Measurements from ENCODE around the gene CORIN. TPM values are rescaled to one million over a fixed set of nuclear protein-coding genes. Genes with fewer than 3 reads are reported as not detected.

CORIN gene
- total and polyA plus RNA-seq, 8 donors = 0.31 to 1.7 (median 0.39) TPM; not detected in 2

DNA sequence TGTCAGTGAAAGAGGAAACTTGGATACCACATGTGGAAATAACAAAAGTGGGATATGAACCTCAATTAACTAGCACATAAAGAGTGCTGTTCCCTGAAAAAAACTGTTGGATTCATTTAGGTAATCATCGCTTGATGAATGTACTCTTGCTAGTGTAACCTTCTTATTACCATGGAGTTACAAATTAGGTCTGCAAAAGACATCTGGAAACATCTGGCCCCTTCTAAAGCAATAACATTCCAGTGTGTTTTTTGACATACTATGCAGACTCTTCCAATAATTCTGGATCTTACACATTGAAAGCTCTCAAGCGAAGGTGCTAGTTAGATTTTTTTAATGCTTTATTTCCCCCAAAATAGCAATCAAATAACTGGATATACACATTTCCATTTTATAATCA lies 218.2 kb downstream of the CORIN start:
- peak in 1 of 2 donors; percentile 7 for DNase-seq
- H3K27me3 ChIP-seq = no peaks in the 10 kb centered on the region
- no peaks in the 10 kb centered on the region for H3K4me1 ChIP-seq
- intact Hi-C loops (cut with DNase I; ENCODE audit: low total_unique reads) = no loop called here
- no peaks in the 10 kb centered on the region for H3K9me3 ChIP-seq
- no peak overlapping the region for H3K27ac ChIP-seq
- no peak overlapping the region for H3K4me3 ChIP-seq
- 74 to 87% (median 81%) methylated on average over 2 of the region's 2 CpGs for WGBS, 5 donors
- TF ChIP-seq POLR2A (IDR thresholded peaks at IDR 0.05) (no peak), POLR2AphosphoS5 (IDR thresholded peaks at IDR 0.05) (no peak), EP300 (IDR thresholded peaks at IDR 0.05) (no peak), CTCF (IDR thresholded peaks at IDR 0.05) (no peak)
- H3K36me3 ChIP-seq = no peaks in the 10 kb centered on the region

- no peaks in the 10 kb centered on the region for H3K27me3 ChIP-seq
- no peak overlapping the region for H3K27ac ChIP-seq
- no peaks in the 10 kb centered on the region for H3K36me3 ChIP-seq
- no peaks in the 10 kb centered on the region for H3K4me1 ChIP-seq
- intact Hi-C loops (cut with DNase I; ENCODE audit: low total_unique reads) = no loop called here
- TF ChIP-seq POLR2A (IDR thresholded peaks at IDR 0.05) = no peak
- no peak for TF ChIP-seq EP300 (IDR thresholded peaks at IDR 0.05)
- no peak for TF ChIP-seq CTCF (IDR thresholded peaks at IDR 0.05)
- TF ChIP-seq POLR2AphosphoS5 (IDR thresholded peaks at IDR 0.05) = no peak
- DNase-seq = no peak
- no peaks in the 10 kb centered on the region for H3K9me3 ChIP-seq
- no peak overlapping the region for H3K4me3 ChIP-seq
Observed at GRCh38 chr4:47617607-47618006, 220.3 kb downstream of the CORIN start.

DNA sequence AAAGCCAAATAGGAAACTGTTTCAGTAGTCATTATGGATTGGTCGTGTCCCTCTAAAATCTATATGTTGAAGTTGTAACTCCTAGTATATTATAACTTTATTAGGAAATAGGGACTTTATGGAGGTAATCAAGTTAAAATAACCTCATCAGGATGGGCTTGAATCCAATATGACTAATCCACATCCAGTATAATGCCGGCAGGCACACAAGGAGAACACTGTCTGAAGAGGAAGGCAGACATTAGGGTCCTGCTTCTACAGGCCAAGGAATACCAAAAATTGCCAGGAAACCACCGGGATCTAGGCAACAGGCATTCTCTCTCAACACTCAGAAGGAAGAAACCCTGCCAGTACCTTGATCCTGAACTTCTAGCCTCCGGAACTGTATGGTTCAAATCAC lies 222.5 kb downstream of the CORIN start:
- WGBS, 5 donors = 77 to 81% (median 78%) methylated on average over 4 of the region's 4 CpGs
- DNase-seq = no peak
- H3K27ac ChIP-seq = no peak overlapping the region
- no peak overlapping the region for H3K4me3 ChIP-seq
- intact Hi-C loops (cut with DNase I; ENCODE audit: low total_unique reads) = no loop called here
- no peaks in the 10 kb centered on the region for H3K27me3 ChIP-seq
- TF ChIP-seq EP300 (IDR thresholded peaks at IDR 0.05) = no peak
- TF ChIP-seq POLR2A (IDR thresholded peaks at IDR 0.05) = no peak
- TF ChIP-seq POLR2AphosphoS5 (IDR thresholded peaks at IDR 0.05) = no peak
- TF ChIP-seq CTCF (IDR thresholded peaks at IDR 0.05) = no peak
- H3K36me3 ChIP-seq = no peaks in the 10 kb centered on the region
- no peaks in the 10 kb centered on the region for H3K4me1 ChIP-seq
- H3K9me3 ChIP-seq = no peaks in the 10 kb centered on the region

DNA sequence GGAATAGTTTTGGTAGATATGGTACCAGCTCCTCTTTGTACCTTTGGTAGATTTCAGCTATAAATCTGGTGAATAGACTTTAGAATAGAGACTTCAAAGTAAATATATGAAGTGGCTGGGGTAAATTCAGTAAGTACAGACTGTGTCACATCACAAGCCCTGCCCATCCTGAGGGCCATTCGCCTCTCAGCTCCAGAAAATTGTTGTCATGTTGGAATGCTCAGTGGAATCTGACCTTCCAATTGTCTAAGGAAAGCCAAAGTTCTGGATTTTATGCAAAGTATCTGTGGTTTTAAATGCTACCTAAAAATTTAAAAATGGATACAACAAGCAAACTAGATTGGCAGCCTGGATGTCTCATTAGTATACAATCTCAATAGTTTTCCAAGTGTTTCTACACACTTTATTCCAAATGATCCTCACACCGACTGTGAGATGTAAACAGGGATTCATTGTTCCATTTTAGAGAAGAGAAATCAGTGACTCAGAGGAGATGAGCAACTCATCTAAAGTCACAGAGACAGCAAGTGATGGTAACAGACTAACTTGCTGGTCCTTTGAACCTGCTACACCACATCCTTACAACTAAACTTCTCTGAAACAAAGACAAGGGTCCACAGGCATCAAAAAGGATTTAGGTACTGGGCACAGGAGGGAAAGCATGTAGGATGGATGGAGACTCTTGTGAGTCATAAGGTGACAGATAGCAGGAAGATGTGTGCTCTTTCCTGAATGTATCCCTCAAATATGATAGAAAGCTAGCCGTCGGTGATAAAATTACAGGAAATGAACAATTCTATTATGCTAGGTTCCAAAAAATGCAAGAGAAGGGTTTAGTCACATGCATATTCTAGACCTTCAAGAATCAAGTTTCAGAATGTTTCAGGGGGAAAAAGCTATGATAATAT lies 225.5 kb downstream of the CORIN start:
- Histone ChIP-seq H3K4me1 (no peaks in the 10 kb centered on the region), H3K27me3 (no peaks in the 10 kb centered on the region), H3K27ac (no peak overlapping the region), H3K36me3 (no peaks in the 10 kb centered on the region), H3K4me3 (no peak overlapping the region), H3K9me3 (no peaks in the 10 kb centered on the region)
- TF ChIP-seq CTCF (IDR thresholded peaks at IDR 0.05) (no peak), EP300 (IDR thresholded peaks at IDR 0.05) (no peak)
- intact Hi-C loops (cut with DNase I; ENCODE audit: low total_unique reads) = no loop called here
- 51 to 81% (median 71%) methylated on average over 4 of the region's 4 CpGs for WGBS, 5 donors
- no peak for DNase-seq

Data from stomach (tissue), 9 donors.